Duodenal mucosa (tissue), 2 donors: Measurements from ENCODE around the gene ARHGEF28.

Source experiments
- H3K27ac ChIP-seq: one replicate; pipeline ENCODE4 v1.7.0; 2013; ENCODE audit warnings: low read depth, low read length
- H3K27me3 ChIP-seq, 2 donors: one replicate each; pipeline ENCODE4 v1.7.0; 2013; ENCODE audit warnings: low read length in 2 of 2, control low read depth in 1 of 2; ENCODE audit not compliant: insufficient read depth in 2 of 2, control insufficient read depth in 1 of 2
- H3K36me3 ChIP-seq, 2 donors: one replicate each; pipeline ENCODE4 v1.7.0; 2013; ENCODE audit warnings: low read length in 2 of 2, control low read depth in 1 of 2; ENCODE audit not compliant: insufficient read depth in 2 of 2, control insufficient read depth in 1 of 2
- H3K4me1 ChIP-seq, 2 donors: one replicate each; pipeline ENCODE4 v1.7.0; 2013; ENCODE audit warnings: low read length in 2 of 2, control low read depth in 1 of 2; ENCODE audit not compliant: insufficient read depth in 2 of 2, control insufficient read depth in 1 of 2
- H3K4me3 ChIP-seq, 2 donors: one replicate each; pipeline ENCODE4 v1.7.0; 2013; ENCODE audit warnings: low read length in 2 of 2, low read depth in 1 of 2
- H3K9ac ChIP-seq, 2 donors: one replicate each; pipeline ENCODE4 v1.7.0; 2013; ENCODE audit warnings: low read length in 2 of 2, low read depth in 1 of 2
- H3K9me3 ChIP-seq, 2 donors: one replicate each; pipeline ENCODE4 v1.7.0; 2013; ENCODE audit warnings: low read length in 2 of 2, control low read depth in 1 of 2; ENCODE audit not compliant: control insufficient read depth in 1 of 2

Gene ARHGEF28

GRCh38 chr5:73887688-73888087, 261.7 kb downstream of the ARHGEF28 start:
- no peaks in the 10 kb centered on the region for H3K4me1 ChIP-seq
- H3K27ac ChIP-seq, result no peak overlapping the region
- no peaks in the 10 kb centered on the region for H3K27me3 ChIP-seq
- no peak overlapping the region for H3K4me3 ChIP-seq
- no peak overlapping the region for H3K9ac ChIP-seq
- H3K36me3 ChIP-seq, result no peaks in the 10 kb centered on the region
- H3K9me3 ChIP-seq, result no peaks in the 10 kb centered on the region

DNA sequence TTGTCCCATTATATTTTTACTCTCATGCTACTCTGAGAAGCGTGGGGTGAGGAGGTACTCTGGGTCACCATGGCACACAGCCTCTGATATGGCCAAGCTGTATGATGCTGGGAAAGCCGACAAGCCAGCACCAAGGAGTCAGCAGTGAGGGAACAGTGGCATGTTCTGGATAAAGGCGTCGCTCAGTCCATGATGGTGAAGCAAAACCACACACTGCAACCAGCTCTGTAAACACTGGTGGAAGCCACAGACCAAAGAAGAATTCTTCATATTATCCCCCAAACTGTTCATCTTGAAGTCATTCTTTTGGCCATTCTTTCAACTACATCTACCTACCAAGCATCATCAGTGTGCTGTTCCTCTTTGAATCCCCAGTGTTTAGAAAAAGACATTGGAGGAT, 264.6 kb downstream of the ARHGEF28 start:
- no peak overlapping the region for H3K9ac ChIP-seq
- no peak overlapping the region for H3K27ac ChIP-seq
- H3K36me3 ChIP-seq, result peaks cover 0 to 2% of the 10 kb centered on the region in 2 donors
- no peak overlapping the region for H3K4me3 ChIP-seq
- H3K9me3 ChIP-seq, result no peaks in the 10 kb centered on the region
- no peaks in the 10 kb centered on the region for H3K4me1 ChIP-seq
- no peaks in the 10 kb centered on the region for H3K27me3 ChIP-seq

DNA sequence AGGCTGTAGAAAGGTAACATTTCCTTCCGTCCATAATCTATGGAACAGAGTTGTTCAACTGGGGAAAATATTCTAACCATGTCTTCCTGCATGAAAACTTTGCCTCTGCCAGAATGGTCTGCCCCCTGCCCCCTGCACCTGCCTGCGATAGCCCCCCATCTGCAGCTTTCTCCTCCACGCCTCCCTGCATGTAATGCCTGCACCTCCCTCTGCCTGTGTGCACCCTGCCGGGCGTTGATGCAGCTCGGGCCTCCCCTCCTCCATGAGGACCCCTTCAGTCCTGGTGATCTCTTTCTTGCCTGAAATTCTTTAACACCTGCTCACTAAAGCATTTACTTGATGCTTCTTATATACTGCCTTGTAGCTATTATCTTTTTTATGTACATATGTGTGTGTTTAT, 266.2 kb downstream of the ARHGEF28 start:
- H3K9ac ChIP-seq, result no peak overlapping the region
- no peak overlapping the region for H3K4me3 ChIP-seq
- H3K9me3 ChIP-seq, result no peaks in the 10 kb centered on the region
- H3K27me3 ChIP-seq, result no peaks in the 10 kb centered on the region
- no peaks in the 10 kb centered on the region for H3K4me1 ChIP-seq
- peaks cover 0 to 2% of the 10 kb centered on the region in 2 donors for H3K36me3 ChIP-seq
- H3K27ac ChIP-seq, result no peak overlapping the region

DNA sequence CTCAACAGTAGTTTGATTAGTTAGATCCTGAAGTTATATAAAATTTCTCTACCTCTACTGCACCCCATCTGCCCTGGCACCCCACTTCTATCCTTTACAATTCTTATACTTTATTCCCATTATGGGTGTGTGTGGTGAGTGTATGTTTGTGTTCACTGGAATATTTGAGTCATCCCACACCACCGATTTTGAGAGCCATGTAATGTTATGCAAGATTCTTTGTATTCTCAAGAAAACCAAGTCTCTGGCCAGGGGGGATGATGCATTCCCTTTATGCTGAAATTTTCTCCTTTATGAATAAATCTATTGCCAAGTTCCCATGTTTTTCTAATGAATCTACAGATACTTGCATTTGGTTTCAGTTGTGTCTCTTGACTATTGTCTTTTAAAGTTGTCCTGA, 266.8 kb downstream of the ARHGEF28 start:
- Histone ChIP-seq H3K27me3 (no peaks in the 10 kb centered on the region), H3K4me1 (no peaks in the 10 kb centered on the region), H3K36me3 (peaks cover 0 to 2% of the 10 kb centered on the region in 2 donors), H3K27ac (no peak overlapping the region), H3K9me3 (no peaks in the 10 kb centered on the region), H3K9ac (no peak overlapping the region), H3K4me3 (no peak overlapping the region)

DNA sequence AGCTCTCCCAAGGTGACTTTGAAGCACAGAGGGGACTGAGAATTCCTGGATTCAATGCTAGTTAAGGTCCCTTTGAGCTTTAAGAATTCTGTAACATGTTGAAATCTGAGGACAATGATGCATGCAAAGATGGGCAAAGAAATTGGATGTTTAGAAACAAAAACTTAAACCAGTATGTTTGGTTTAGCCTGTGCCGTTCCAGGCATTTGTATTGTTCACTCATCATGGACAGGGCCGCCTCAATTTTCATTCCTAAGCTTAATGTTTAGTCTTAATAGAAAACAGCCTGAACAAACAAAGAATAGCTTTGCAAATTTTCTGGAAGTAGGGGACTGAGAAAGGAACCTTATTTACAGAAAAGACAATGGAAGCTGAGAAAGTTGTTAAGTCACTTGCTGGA, 267.8 kb downstream of the ARHGEF28 start:
- H3K9ac ChIP-seq, result no peak overlapping the region
- H3K9me3 ChIP-seq, result no peaks in the 10 kb centered on the region
- no peak overlapping the region for H3K4me3 ChIP-seq
- H3K36me3 ChIP-seq, result peaks cover 0 to 2% of the 10 kb centered on the region in 2 donors
- no peak overlapping the region for H3K27ac ChIP-seq
- H3K4me1 ChIP-seq, result no peaks in the 10 kb centered on the region
- H3K27me3 ChIP-seq, result no peaks in the 10 kb centered on the region

GRCh38 chr5:73894860-73895259, 268.9 kb downstream of the ARHGEF28 start:
- Histone ChIP-seq H3K9me3 (no peaks in the 10 kb centered on the region), H3K4me1 (no peaks in the 10 kb centered on the region)

DNA sequence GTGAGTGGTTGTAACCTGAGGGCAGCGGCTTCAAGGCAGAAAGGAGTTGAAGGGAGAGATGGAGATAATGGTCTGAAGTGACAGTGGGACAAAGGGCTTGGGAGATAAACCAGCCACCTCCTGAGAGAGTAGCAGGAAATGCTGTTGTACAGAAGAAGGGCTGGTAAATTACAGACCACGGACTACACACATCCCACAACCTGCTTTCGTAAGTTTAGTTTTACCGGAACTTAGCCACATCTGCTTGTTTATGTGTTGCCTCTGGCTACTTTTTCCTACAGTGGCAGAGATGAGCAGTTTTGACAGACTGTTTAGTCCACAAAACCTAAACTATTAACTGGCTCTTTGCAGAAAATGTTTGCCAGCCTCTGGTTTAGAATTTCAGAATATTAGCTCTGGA, 269.5 kb downstream of the ARHGEF28 start:
- no peak overlapping the region for H3K9ac ChIP-seq
- peaks cover 2 to 4% of the 10 kb centered on the region in 2 donors for H3K36me3 ChIP-seq

More at GRCh38 chr5:73894860-73895259, 268.9 kb downstream of the ARHGEF28 start:
- no peak overlapping the region for H3K4me3 ChIP-seq
- H3K36me3 ChIP-seq, result peaks cover 2 to 4% of the 10 kb centered on the region in 2 donors
- no peak overlapping the region for H3K27ac ChIP-seq
- H3K27me3 ChIP-seq, result no peaks in the 10 kb centered on the region
- no peak overlapping the region for H3K9ac ChIP-seq

GRCh38 chr5:73896097-73896496, 270.1 kb downstream of the ARHGEF28 start:
- Histone ChIP-seq H3K9me3 (no peaks in the 10 kb centered on the region), H3K27ac (no peak overlapping the region), H3K27me3 (no peaks in the 10 kb centered on the region), H3K4me1 (no peaks in the 10 kb centered on the region), H3K36me3 (peaks cover 2 to 4% of the 10 kb centered on the region in 2 donors), H3K9ac (no peak overlapping the region), H3K4me3 (no peak overlapping the region)

More for the DNA sequence above, 269.5 kb downstream of the ARHGEF28 start:
- Histone ChIP-seq H3K27me3 (no peaks in the 10 kb centered on the region), H3K4me1 (no peaks in the 10 kb centered on the region), H3K9me3 (no peaks in the 10 kb centered on the region), H3K4me3 (no peak overlapping the region), H3K27ac (no peak overlapping the region)

DNA sequence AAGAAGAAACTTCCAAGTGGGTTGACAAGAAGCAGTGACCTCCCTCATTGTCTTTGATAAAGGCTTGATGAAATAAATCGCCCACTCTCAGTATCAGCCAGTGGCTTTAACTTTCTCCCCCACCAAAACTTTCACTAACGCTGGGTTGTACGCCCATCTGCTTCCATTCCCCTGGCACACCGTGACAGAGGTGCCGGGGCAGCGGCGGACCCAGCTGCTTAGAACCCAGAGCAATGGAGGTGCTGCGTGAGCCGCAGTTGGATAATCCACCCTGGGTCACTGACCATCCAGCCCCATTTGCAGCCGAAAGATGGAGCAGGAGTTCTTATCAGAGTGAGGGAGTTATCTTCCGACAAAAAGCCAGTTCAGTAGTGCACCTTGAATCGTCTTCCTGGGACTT, 270.7 kb downstream of the ARHGEF28 start:
- peaks cover 2 to 4% of the 10 kb centered on the region in 2 donors for H3K36me3 ChIP-seq
- H3K9me3 ChIP-seq, result no peaks in the 10 kb centered on the region
- no peak overlapping the region for H3K4me3 ChIP-seq
- no peak overlapping the region for H3K9ac ChIP-seq
- H3K27me3 ChIP-seq, result no peaks in the 10 kb centered on the region
- no peak overlapping the region for H3K27ac ChIP-seq
- no peaks in the 10 kb centered on the region for H3K4me1 ChIP-seq

GRCh38 chr5:73897893-73898292, 271.9 kb downstream of the ARHGEF28 start:
- Histone ChIP-seq H3K4me3 (no peak overlapping the region), H3K36me3 (peaks cover 2 to 4% of the 10 kb centered on the region in 2 donors), H3K4me1 (no peaks in the 10 kb centered on the region), H3K27me3 (no peaks in the 10 kb centered on the region), H3K27ac (no peak overlapping the region), H3K9ac (no peak overlapping the region), H3K9me3 (no peaks in the 10 kb centered on the region)

- H3K4me1 ChIP-seq, result no peaks in the 10 kb centered on the region
- H3K4me3 ChIP-seq, result no peak overlapping the region
- no peak overlapping the region for H3K9ac ChIP-seq
- no peaks in the 10 kb centered on the region for H3K9me3 ChIP-seq
- no peak overlapping the region for H3K27ac ChIP-seq
- peaks cover 2 to 4% of the 10 kb centered on the region in 2 donors for H3K36me3 ChIP-seq
- H3K27me3 ChIP-seq, result no peaks in the 10 kb centered on the region
Observed at GRCh38 chr5:73899055-73899454, 273.1 kb downstream of the ARHGEF28 start.
